ENCODE measurements around the gene CHRDL2.

DNA sequence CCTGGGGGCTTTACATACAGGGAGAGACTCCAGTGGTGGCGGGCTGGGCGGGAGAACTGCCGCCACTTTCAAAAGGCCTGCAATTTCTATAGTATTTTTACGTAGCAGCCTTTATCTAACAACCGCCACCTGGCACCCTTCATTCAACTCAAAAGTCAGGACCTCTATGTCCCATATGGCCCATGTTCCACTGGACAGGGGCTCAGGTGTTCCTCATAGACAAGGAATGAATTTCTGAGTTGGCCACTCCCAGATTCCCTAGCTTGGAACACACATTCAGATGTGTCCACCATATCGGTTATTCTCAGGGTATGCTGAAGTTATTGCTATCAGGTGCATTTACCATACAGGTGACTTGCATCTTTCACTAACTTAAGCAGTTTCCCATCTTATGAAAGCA lies 47.4 kb upstream of the CHRDL2 start:
- TF ChIP-seq, protein P1, sequence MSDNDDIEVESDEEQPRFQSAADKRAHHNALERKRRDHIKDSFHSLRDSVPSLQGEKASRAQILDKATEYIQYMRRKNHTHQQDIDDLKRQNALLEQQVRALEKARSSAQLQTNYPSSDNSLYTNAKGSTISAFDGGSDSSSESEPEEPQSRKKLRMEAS (IDR thresholded peaks at IDR 0.05): no peak
- TF ChIP-seq POLR2A (IDR thresholded peaks at IDR 0.05; ENCODE audit: borderline replicate concordance, extremely low read depth, insufficient read depth, insufficient read length) (no peak), RAD21 (IDR thresholded peaks at IDR 0.05; ENCODE audit: low read depth) (no peak), EZH2 (IDR thresholded peaks at IDR 0.05) (no peak), ZNF274 (IDR thresholded peaks at IDR 0.05; ENCODE audit: low read depth, low read length) (no peak), CBX3 (IDR thresholded peaks at IDR 0.05; ENCODE audit: low read depth) (no peak), ZFX (IDR thresholded peaks at IDR 0.05) (no peak)
- TF ChIP-seq, protein P2, sequence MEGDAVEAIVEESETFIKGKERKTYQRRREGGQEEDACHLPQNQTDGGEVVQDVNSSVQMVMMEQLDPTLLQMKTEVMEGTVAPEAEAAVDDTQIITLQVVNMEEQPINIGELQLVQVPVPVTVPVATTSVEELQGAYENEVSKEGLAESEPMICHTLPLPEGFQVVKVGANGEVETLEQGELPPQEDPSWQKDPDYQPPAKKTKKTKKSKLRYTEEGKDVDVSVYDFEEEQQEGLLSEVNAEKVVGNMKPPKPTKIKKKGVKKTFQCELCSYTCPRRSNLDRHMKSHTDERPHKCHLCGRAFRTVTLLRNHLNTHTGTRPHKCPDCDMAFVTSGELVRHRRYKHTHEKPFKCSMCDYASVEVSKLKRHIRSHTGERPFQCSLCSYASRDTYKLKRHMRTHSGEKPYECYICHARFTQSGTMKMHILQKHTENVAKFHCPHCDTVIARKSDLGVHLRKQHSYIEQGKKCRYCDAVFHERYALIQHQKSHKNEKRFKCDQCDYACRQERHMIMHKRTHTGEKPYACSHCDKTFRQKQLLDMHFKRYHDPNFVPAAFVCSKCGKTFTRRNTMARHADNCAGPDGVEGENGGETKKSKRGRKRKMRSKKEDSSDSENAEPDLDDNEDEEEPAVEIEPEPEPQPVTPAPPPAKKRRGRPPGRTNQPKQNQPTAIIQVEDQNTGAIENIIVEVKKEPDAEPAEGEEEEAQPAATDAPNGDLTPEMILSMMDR (IDR thresholded peaks at IDR 0.05 in 2 of 3, conservative IDR thresholded peaks at IDR 0.05 in 1 of 3; ENCODE audit: borderline replicate concordance in 1 of 3, insufficient read depth in 1 of 3, low read depth in 2 of 3, low read length in 2 of 3): no peak

Measured in HCT116 (cell line).